GM23338 (cell line): ENCODE data around the gene WDR35.

Experiments
- POLR2AphosphoS5 ChIP-seq: IDR thresholded peaks from 2 replicates; pipeline ENCODE4 v1.6.1; 2016; ENCODE audit warnings: antibody characterized with exemption, low read depth
- TF ChIP-seq, protein P1 (sequence below), 2 experiments: fragments of 200-600 bp in 1 of 2; sonication (generic) in 1 of 2; conservative IDR thresholded peaks; 2 replicates each; pipeline versions ENCODE4 v1.5.1 to v1.6.1; 2016 to 2017; ENCODE audit warnings: antibody characterized with exemption in 2 of 2, low read depth in 2 of 2, mild to moderate bottlenecking in 2 of 2, moderate library complexity in 1 of 2

DNA sequence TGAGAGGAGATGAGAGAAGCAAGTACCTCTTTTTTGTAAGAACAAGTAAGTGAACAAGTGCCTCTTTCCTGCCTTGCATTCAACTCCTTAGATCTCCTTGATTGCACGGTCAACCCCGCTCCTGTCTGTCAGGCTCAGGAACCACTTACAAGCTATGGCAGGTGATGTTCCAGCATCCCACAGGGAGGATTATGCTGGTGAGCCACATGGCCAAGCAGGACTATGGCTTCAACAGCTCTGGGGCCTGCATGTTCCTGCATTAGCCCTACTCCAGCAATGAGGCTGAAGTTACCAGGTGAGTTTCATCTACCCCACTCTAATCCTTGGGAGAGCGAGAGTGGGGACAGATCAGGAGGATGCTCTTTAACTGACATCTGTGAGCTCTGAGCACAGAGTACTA lies 117.6 kb downstream of the WDR35 start:
- TF ChIP-seq, protein P1, sequence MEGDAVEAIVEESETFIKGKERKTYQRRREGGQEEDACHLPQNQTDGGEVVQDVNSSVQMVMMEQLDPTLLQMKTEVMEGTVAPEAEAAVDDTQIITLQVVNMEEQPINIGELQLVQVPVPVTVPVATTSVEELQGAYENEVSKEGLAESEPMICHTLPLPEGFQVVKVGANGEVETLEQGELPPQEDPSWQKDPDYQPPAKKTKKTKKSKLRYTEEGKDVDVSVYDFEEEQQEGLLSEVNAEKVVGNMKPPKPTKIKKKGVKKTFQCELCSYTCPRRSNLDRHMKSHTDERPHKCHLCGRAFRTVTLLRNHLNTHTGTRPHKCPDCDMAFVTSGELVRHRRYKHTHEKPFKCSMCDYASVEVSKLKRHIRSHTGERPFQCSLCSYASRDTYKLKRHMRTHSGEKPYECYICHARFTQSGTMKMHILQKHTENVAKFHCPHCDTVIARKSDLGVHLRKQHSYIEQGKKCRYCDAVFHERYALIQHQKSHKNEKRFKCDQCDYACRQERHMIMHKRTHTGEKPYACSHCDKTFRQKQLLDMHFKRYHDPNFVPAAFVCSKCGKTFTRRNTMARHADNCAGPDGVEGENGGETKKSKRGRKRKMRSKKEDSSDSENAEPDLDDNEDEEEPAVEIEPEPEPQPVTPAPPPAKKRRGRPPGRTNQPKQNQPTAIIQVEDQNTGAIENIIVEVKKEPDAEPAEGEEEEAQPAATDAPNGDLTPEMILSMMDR (conservative IDR thresholded peaks at IDR 0.05; ENCODE audit: low read depth in 2 of 2): no peak
- TF ChIP-seq POLR2AphosphoS5: no peak
